ENCODE results near the gene TLX3.
"Not testable (repeated sequence)": the region's sequence is repeated elsewhere in the genome, so short reads cannot be mapped to it uniquely, and the experiment has no call there.

The TLX3 gene

GRCh38 chr5:171330021-171330420, 21.0 kb downstream of the TLX3 start:
- no peak for DNase-seq

GRCh38 chr5:171335616-171336015, 26.6 kb downstream of the TLX3 start:
- DNase-seq = no peak

GRCh38 chr5:171336521-171337209, 27.6 kb downstream of the TLX3 start:
- peak; percentile 36 for DNase-seq

- no peak for DNase-seq
These were observed 28.1 kb downstream of the TLX3 start for GRCh38 chr5:171337210-171337569.

- DNase-seq = no peak
These were observed 31.0 kb downstream of the TLX3 start for GRCh38 chr5:171340042-171340441.

- DNase-seq = no peak
These were observed 31.4 kb downstream of the TLX3 start for GRCh38 chr5:171340491-171340890.

GRCh38 chr5:171342362-171343111, 33.5 kb downstream of the TLX3 start:
- peak; percentile 53 for DNase-seq

GRCh38 chr5:171344936-171345608, 36.0 kb downstream of the TLX3 start:
- DNase-seq = no peak

GRCh38 chr5:171351536-171352073, 42.6 kb downstream of the TLX3 start:
- DNase-seq = no peak

- peak; percentile 58 for DNase-seq
These were observed 46.3 kb downstream of the TLX3 start for GRCh38 chr5:171355302-171355724.

GRCh38 chr5:171357843-171358242, 48.8 kb downstream of the TLX3 start:
- no peak for DNase-seq

- DNase-seq = not testable (repeated sequence)
These were observed 52.1 kb downstream of the TLX3 start for GRCh38 chr5:171361151-171361550.

All from activated CD4-positive, alpha-beta T cell treated with anti-CD3 and anti-CD28 coated beads, Interleukin-2, Interleukin-6, amounts not matched to agents 100 ng/mL and 50 ng/mL, durations not matched to agents 16 hours and 8 hours (primary cell).